GM23338 (cell line): ENCODE data around the gene SOX10. TPM values are rescaled to one million over a fixed set of nuclear protein-coding genes. Genes with fewer than 3 reads are reported as not detected.

Experiments
- ATAC-seq: fragments of 200-7000 bp; cut with Tn5 transposase; 3 replicates; pipeline ENCODE4 v1.9.1; 2020
- DNase-seq: peaks from one replicate; pipeline ENCODE4 v3.0.0-alpha.2; 2015; ENCODE audit warnings: low spot score
- H2AFZ ChIP-seq: fragments of 200-600 bp; sonication (generic); 2 replicates; pipeline ENCODE4 v1.8.0; 2016; ENCODE audit warnings: antibody characterized with exemption, mild to moderate bottlenecking, moderate library complexity
- H3F3A ChIP-seq: fragments of 200-600 bp; sonication (generic); replicated peaks from 2 replicates; pipeline ENCODE4 v1.8.0; 2017; ENCODE audit warnings: antibody characterized with exemption, mixed run types, low read depth
- H3K27ac ChIP-seq: fragments of 200-600 bp; sonication (generic); 2 replicates; pipeline ENCODE4 v1.6.1; 2016; ENCODE audit warnings: low read depth
- H3K27me3 ChIP-seq: fragments of 200-600 bp; sonication (generic); 2 replicates; pipeline ENCODE4 v1.8.0; 2016; ENCODE audit warnings: mild to moderate bottlenecking, mixed run types, moderate library complexity; ENCODE audit not compliant: insufficient read depth
- H3K36me3 ChIP-seq: fragments of 200-600 bp; sonication (generic); 2 replicates; pipeline ENCODE4 v1.8.0; 2016; ENCODE audit warnings: mild to moderate bottlenecking; ENCODE audit not compliant: insufficient read depth
- H3K4me1 ChIP-seq: fragments of 200-600 bp; sonication (generic); 2 replicates; pipeline ENCODE4 v1.8.0; 2016; ENCODE audit warnings: mild to moderate bottlenecking, moderate library complexity; ENCODE audit not compliant: insufficient read depth
- H3K4me2 ChIP-seq: fragments of 200-600 bp; sonication (generic); 2 replicates; pipeline ENCODE4 v1.7.1; 2017; ENCODE audit warnings: mixed run types
- H3K4me3 ChIP-seq: fragments of 200-600 bp; sonication (generic); 2 replicates; pipeline ENCODE4 v1.6.1; 2016; ENCODE audit warnings: mixed run types
- H3K79me2 ChIP-seq: fragments of 200-600 bp; sonication (generic); replicated peaks from 2 replicates; pipeline ENCODE4 v1.8.0; 2017; ENCODE audit warnings: mild to moderate bottlenecking; ENCODE audit not compliant: insufficient read depth
- H3K9me2 ChIP-seq: fragments of 200-600 bp; sonication (generic); 2 replicates; pipeline ENCODE4 v1.8.0; 2017; ENCODE audit not compliant: insufficient read depth
- H4K20me1 ChIP-seq: fragments of 200-600 bp; sonication (generic); replicated peaks from 2 replicates; pipeline ENCODE4 v1.8.0; 2017; ENCODE audit warnings: mild to moderate bottlenecking; ENCODE audit not compliant: insufficient read depth
- H3K27ac Mint-ChIP-seq: 2 replicates; pipeline ENCODE4 v1.8.0; 2020; ENCODE audit warnings: inconsistent platforms, mild to moderate bottlenecking, moderate library complexity, mixed read lengths
- H3K27me3 Mint-ChIP-seq: 3 replicates; pipeline ENCODE4 v1.8.0; 2022; ENCODE audit warnings: low read depth, mild to moderate bottlenecking, moderate library complexity, mixed read lengths, inconsistent platforms; ENCODE audit not compliant: insufficient read depth, poor library complexity
- H3K36me3 Mint-ChIP-seq: 3 replicates; pipeline ENCODE4 v1.8.0; 2021; ENCODE audit warnings: low read depth, mild to moderate bottlenecking, inconsistent platforms, moderate library complexity, mixed read lengths
- H3K4me1 Mint-ChIP-seq: 3 replicates; pipeline ENCODE4 v1.8.0; 2020; ENCODE audit warnings: mild to moderate bottlenecking, inconsistent platforms, mixed read lengths
- H3K4me3 Mint-ChIP-seq: 3 replicates; pipeline ENCODE4 v1.8.0; 2021; ENCODE audit warnings: moderate library complexity, mild to moderate bottlenecking, inconsistent platforms, mixed read lengths
- H3K9me3 Mint-ChIP-seq: 3 replicates; pipeline ENCODE4 v1.8.0; 2020; ENCODE audit warnings: moderate library complexity, mild to moderate bottlenecking, inconsistent platforms, mixed read lengths
- CREB1 ChIP-seq: fragments of 250-450 bp; sonication (Bioruptor Pico); IDR thresholded peaks from 2 replicates; pipeline ENCODE4 v1.5.0; 2020; ENCODE audit warnings: low read depth, mild to moderate bottlenecking, moderate library complexity
- EZH2 ChIP-seq: fragments of 200-600 bp; sonication (generic); IDR thresholded peaks from one replicate; pipeline ENCODE4 v1.8.0; 2017; ENCODE audit warnings: antibody characterized with exemption, mild to moderate bottlenecking, low read depth; ENCODE audit not compliant: unreplicated experiment
- EZH2phosphoT487 ChIP-seq: fragments of 200-600 bp; sonication (generic); IDR thresholded peaks from one replicate; pipeline ENCODE4 v1.8.1; 2018; ENCODE audit warnings: antibody characterized with exemption; ENCODE audit not compliant: unreplicated experiment
- REST ChIP-seq: IDR thresholded peaks from one replicate; pipeline ENCODE4 v1.6.1; 2018; ENCODE audit warnings: antibody characterized with exemption; ENCODE audit not compliant: unreplicated experiment
- ZNF114 ChIP-seq: fragments of 250-450 bp; sonication (Bioruptor Pico); IDR thresholded peaks from 2 replicates; pipeline ENCODE4 v1.5.0; 2020; ENCODE audit warnings: mild to moderate bottlenecking, moderate library complexity
- polyA plus RNA-seq: library from polyadenylated mRNA; unstranded; fragments of >200 nt; fragmentation: Nextera tagmentation; extraction: Ambion mirVana; gene quantifications from 2 replicates; pipeline ENCODE4 v1.2.1, GENCODE V29; 2016
- total RNA-seq: library from RNA; depleted of rRNA; stranded (reverse); fragments of >200 nt; shearing (Covaris generic); gene quantifications from 2 replicates; pipeline ENCODE4 v1.2.3, GENCODE V29; 2014
- TF ChIP-seq, protein P1 (sequence below): fragments of 250-450 bp; sonication (Bioruptor Pico); IDR thresholded peaks from 2 replicates; pipeline ENCODE4 v1.5.0; 2020; ENCODE audit warnings: mild to moderate bottlenecking, moderate library complexity

The SOX10 gene
- total and polyA plus RNA-seq, 2 experiments from 2014 or later: 1.1 to 2.1 TPM

DNA sequence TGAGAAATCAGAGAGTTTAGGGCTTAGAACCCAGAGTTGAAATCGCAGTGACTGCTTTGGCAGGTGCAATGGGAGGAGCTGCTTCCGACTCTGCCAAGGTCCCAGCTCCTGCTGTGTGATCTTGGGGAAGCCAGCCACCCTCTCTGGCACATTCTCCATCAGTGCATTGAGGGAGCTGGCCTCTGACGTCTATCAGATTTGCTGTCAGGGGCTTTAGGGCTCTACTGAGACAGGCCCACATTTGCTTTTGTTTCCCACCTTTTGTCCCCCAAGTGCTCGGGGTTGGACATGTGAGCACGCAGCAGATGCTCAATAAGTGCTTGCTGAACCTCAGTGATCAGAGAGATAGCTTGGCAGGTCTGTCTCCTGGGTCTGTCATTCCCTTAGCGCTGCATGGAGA lies 10.6 kb upstream of the SOX10 start (continued):
- TF ChIP-seq, protein P1, sequence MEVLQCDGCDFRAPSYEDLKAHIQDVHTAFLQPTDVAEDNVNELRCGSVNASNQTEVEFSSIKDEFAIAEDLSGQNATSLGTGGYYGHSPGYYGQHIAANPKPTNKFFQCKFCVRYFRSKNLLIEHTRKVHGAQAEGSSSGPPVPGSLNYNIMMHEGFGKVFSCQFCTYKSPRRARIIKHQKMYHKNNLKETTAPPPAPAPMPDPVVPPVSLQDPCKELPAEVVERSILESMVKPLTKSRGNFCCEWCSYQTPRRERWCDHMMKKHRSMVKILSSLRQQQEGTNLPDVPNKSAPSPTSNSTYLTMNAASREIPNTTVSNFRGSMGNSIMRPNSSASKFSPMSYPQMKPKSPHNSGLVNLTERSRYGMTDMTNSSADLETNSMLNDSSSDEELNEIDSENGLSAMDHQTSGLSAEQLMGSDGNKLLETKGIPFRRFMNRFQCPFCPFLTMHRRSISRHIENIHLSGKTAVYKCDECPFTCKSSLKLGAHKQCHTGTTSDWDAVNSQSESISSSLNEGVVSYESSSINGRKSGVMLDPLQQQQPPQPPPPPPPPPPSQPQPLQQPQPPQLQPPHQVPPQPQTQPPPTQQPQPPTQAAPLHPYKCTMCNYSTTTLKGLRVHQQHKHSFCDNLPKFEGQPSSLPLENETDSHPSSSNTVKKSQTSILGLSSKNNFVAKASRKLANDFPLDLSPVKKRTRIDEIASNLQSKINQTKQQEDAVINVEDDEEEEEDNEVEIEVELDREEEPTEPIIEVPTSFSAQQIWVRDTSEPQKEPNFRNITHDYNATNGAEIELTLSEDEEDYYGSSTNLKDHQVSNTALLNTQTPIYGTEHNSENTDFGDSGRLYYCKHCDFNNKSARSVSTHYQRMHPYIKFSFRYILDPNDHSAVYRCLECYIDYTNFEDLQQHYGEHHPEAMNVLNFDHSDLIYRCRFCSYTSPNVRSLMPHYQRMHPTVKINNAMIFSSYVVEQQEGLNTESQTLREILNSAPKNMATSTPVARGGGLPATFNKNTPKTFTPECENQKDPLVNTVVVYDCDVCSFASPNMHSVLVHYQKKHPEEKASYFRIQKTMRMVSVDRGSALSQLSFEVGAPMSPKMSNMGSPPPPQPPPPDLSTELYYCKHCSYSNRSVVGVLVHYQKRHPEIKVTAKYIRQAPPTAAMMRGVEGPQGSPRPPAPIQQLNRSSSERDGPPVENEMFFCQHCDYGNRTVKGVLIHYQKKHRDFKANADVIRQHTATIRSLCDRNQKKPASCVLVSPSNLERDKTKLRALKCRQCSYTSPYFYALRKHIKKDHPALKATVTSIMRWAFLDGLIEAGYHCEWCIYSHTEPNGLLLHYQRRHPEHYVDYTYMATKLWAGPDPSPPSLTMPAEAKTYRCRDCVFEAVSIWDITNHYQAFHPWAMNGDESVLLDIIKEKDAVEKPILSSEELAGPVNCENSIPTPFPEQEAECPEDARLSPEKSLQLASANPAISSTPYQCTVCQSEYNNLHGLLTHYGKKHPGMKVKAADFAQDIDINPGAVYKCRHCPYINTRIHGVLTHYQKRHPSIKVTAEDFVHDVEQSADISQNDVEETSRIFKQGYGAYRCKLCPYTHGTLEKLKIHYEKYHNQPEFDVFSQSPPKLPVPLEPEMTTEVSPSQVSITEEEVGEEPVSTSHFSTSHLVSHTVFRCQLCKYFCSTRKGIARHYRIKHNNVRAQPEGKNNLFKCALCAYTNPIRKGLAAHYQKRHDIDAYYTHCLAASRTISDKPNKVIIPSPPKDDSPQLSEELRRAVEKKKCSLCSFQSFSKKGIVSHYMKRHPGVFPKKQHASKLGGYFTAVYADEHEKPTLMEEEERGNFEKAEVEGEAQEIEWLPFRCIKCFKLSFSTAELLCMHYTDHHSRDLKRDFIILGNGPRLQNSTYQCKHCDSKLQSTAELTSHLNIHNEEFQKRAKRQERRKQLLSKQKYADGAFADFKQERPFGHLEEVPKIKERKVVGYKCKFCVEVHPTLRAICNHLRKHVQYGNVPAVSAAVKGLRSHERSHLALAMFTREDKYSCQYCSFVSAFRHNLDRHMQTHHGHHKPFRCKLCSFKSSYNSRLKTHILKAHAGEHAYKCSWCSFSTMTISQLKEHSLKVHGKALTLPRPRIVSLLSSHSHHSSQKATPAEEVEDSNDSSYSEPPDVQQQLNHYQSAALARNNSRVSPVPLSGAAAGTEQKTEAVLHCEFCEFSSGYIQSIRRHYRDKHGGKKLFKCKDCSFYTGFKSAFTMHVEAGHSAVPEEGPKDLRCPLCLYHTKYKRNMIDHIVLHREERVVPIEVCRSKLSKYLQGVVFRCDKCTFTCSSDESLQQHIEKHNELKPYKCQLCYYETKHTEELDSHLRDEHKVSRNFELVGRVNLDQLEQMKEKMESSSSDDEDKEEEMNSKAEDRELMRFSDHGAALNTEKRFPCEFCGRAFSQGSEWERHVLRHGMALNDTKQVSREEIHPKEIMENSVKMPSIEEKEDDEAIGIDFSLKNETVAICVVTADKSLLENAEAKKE (CRISPR knock-in tag): no peak

- Histone ChIP-seq H3F3A (no peaks in the 10 kb centered on the region), H3K4me2 (no peak overlapping the region), H3K27me3 (no peaks in the 10 kb centered on the region), H2AFZ (no peak overlapping the region), H4K20me1 (no peaks in the 10 kb centered on the region), H3K4me1 (no peaks in the 10 kb centered on the region), H3K9me2 (no peaks in the 10 kb centered on the region), H3K27ac (no peak overlapping the region), H3K36me3 (no peaks in the 10 kb centered on the region), H3K4me3 (no peak overlapping the region), H3K79me2 (no peaks in the 10 kb centered on the region)
- Mint-ChIP-seq H3K27ac (no peak overlapping the region), H3K9me3 (no peaks in the 10 kb centered on the region), H3K27me3 (peaks cover 12% of the 10 kb centered on the region), H3K4me1 (peaks cover 13% of the 10 kb centered on the region), H3K4me3 (no peak overlapping the region), H3K36me3 (no peaks in the 10 kb centered on the region; the same call in 2 of the 3 replicates)
- DNase-seq (no peak), ATAC-seq (no peak)
- TF ChIP-seq ZNF114 (CRISPR knock-in tag) (no peak), REST (no peak), CREB1 (CRISPR knock-in tag) (no peak), EZH2phosphoT487 (no peak), EZH2 (no peak)
- TF ChIP-seq, protein P1 (CRISPR knock-in tag): no peak
Measured at GRCh38 chr22:37994049-37994448, 9.7 kb upstream of the SOX10 start.
